ENCODE data around the gene PPP6R3. TPM values are rescaled to one million over a fixed set of nuclear protein-coding genes. Genes with fewer than 3 reads are reported as not detected.

PPP6R3 gene
- total and polyA plus RNA-seq, 2 donors (not counting 3 experiments of a cell fraction or from before 2014, with no cell fraction given): 31.7 to 98.8 TPM

DNA sequence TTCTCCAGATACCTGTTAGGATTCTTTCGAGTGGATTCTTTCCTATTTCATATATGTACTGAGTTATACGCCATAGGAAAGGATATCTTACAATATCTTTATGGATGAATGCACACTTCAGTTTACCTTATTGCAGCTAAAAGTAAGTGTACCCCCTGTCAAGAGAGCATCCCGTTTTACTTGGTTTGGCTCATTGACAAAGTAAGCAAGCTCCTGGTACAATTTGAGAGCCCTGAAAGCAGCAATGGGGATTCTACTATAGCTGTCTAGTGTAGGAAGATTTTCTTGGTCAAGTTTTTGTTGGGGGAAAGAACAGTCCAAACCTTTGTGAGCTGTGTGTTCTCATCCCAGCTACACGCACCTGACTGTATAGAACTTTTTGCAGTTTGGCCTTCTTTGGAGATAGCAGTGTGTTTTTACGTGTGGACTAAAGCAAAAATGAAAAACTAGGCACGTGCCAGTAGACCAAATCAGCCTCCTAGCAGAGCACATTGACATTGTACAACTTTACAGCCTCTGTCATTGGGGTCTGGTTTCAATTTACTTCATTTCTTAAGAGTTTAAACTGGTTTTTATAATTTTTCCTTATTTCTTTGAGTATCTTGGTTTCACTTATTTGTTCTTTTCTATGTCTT, 44.0 kb downstream of the PPP6R3 start:
- no peak overlapping the region for H3K4me2 ChIP-seq (ENCODE audit: insufficient read depth, low read length)
- no peak overlapping the region for H3K27ac ChIP-seq (ENCODE audit: insufficient read depth, low read depth, low read length)
- TF ChIP-seq, protein P1, sequence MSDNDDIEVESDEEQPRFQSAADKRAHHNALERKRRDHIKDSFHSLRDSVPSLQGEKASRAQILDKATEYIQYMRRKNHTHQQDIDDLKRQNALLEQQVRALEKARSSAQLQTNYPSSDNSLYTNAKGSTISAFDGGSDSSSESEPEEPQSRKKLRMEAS (IDR thresholded peaks at IDR 0.05; ENCODE audit: insufficient read depth, insufficient read length): no peak
- TF ChIP-seq POLR2AphosphoS5 (IDR thresholded peaks at IDR 0.05; ENCODE audit: insufficient read depth, low read depth, low read length) (no peak), POLR2A (IDR thresholded peaks at IDR 0.05; ENCODE audit: low read depth, low read length) (no peak), GATA2 (IDR thresholded peaks at IDR 0.05; ENCODE audit: insufficient read depth, insufficient read length, low read depth, low read length) (no peak), MYC (IDR thresholded peaks at IDR 0.05; ENCODE audit: low read depth, low read length) (no peak), JUN (IDR thresholded peaks at IDR 0.05; ENCODE audit: borderline replicate concordance, insufficient read depth, insufficient read length, low read depth) (no peak), FOS (IDR thresholded peaks at IDR 0.05; ENCODE audit: borderline replicate concordance, insufficient read depth, low read length) (no peak), EZH2 (IDR thresholded peaks at IDR 0.05; ENCODE audit: borderline replicate concordance, low read depth, low read length, severe bottlenecking) (no peak)
- TF ChIP-seq, protein P2, sequence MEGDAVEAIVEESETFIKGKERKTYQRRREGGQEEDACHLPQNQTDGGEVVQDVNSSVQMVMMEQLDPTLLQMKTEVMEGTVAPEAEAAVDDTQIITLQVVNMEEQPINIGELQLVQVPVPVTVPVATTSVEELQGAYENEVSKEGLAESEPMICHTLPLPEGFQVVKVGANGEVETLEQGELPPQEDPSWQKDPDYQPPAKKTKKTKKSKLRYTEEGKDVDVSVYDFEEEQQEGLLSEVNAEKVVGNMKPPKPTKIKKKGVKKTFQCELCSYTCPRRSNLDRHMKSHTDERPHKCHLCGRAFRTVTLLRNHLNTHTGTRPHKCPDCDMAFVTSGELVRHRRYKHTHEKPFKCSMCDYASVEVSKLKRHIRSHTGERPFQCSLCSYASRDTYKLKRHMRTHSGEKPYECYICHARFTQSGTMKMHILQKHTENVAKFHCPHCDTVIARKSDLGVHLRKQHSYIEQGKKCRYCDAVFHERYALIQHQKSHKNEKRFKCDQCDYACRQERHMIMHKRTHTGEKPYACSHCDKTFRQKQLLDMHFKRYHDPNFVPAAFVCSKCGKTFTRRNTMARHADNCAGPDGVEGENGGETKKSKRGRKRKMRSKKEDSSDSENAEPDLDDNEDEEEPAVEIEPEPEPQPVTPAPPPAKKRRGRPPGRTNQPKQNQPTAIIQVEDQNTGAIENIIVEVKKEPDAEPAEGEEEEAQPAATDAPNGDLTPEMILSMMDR (IDR thresholded peaks at IDR 0.05; ENCODE audit: extremely low read depth in 1 of 2, insufficient read depth in 1 of 2, low read depth in 1 of 2, low read length in 2 of 2): no peak
- no peak for FAIRE-seq
- dilution Hi-C loops (cut with MboI; ENCODE audit: extremely low pct_ligation_motif_present, low sequenced_read_pairs): no loop called here
- H3K9ac ChIP-seq (replicated peaks; ENCODE audit: extremely low read depth, insufficient read depth, low read length): no peak overlapping the region
- no peak for DNase-seq (ENCODE audit: low read depth, low spot score)
- no peaks in the 10 kb centered on the region for H3K27me3 ChIP-seq (ENCODE audit: control insufficient read depth in 2 of 2, insufficient read depth in 2 of 2, low read length in 2 of 2)
- H4K20me1 ChIP-seq (replicated peaks; ENCODE audit: control insufficient read depth, extremely low read depth, insufficient read depth, low read length): peaks cover 14% of the 10 kb centered on the region
- H3K9me3 ChIP-seq (replicated peaks; ENCODE audit: control insufficient read depth, insufficient read depth, low read length): no peaks in the 10 kb centered on the region
- ChIA-PET POLR2A (no interaction called here), CTCF (interaction anchor here (0.6 to 3.1 kb wide), 2 partner anchors 9 to 19 kb away, joined by 3 to 22 read pairs; no protein-coding TSS in a partner anchor)
- intact Hi-C loops (cut with micrococcal nuclease): no loop called here
- H2AFZ ChIP-seq (ENCODE audit: low read depth, low read length): no peak overlapping the region
- H3K4me3 ChIP-seq (replicated peaks in 1 of 3; ENCODE audit: insufficient read depth in 1 of 3, low read depth in 1 of 3, low read length in 3 of 3): no peak overlapping the region
- H3K4me1 ChIP-seq (ENCODE audit: control insufficient read depth, extremely low read depth, insufficient read depth, low read length): peaks cover 18% of the 10 kb centered on the region
- H3K79me2 ChIP-seq (ENCODE audit: control insufficient read depth, insufficient read depth, low read length): peaks cover 94% of the 10 kb centered on the region
- no peaks in the 10 kb centered on the region for H3K9me1 ChIP-seq (replicated peaks; ENCODE audit: control insufficient read depth, extremely low read depth, insufficient read depth, low read length)
- H3K36me3 ChIP-seq (ENCODE audit: control insufficient read depth in 2 of 2, extremely low read depth in 1 of 2, insufficient read depth in 2 of 2, low read length in 2 of 2): no peaks in the 10 kb centered on the region
- BruUV-seq (replicated peaks): no TSS peak

All from endothelial cell of umbilical vein (primary cell).